A673 (cell line): ENCODE data around the gene ULK4. TPM values are rescaled to one million over a fixed set of nuclear protein-coding genes. Genes with fewer than 3 reads are reported as not detected.

Source experiments
- BruUV-seq: library from RNA; stranded (reverse); fragments of 400-500 nt; replicated peaks from 2 replicates; lab custom pipeline; 2021; lab: Mats Ljungman, UMichigan
- CTCF ChIA-PET: fragments of 300-600 bp; sonication (Branson Sonifier 250); formaldehyde crosslinking; loops from one replicate; lab custom pipeline; 2022; ENCODE audit warnings: antibody characterized with exemption; lab: Charles Lee
- POLR2A ChIA-PET: fragments of 300-600 bp; sonication (Branson Sonifier 250); formaldehyde crosslinking; loops from one replicate; lab custom pipeline; 2022; ENCODE audit warnings: antibody characterized with exemption; ENCODE audit not compliant: low non-redundant PET; lab: Charles Lee
- DNase-seq: peaks from one replicate; pipeline ENCODE4 v3.0.0-alpha.2; 2015; ENCODE audit warnings: low spot score
- H3K27ac ChIP-seq: fragments of 200-600 bp; sonication (generic); 2 replicates; pipeline ENCODE4 v1.5.1; 2016; ENCODE audit warnings: mixed run types, low read depth, mild to moderate bottlenecking, mixed read lengths, antibody characterized with exemption, low read length; ENCODE audit not compliant: poor library complexity, severe bottlenecking
- H3K27me3 ChIP-seq: fragments of 200-600 bp; sonication (generic); replicated peaks from 2 replicates; pipeline ENCODE4 v1.6.1; 2017; ENCODE audit warnings: mixed run types, low read depth, mild to moderate bottlenecking, mixed read lengths, antibody characterized with exemption, low read length; ENCODE audit not compliant: insufficient read depth, poor library complexity
- H3K36me3 ChIP-seq: fragments of 200-600 bp; sonication (generic); 2 replicates; pipeline ENCODE4 v1.6.1; 2016; ENCODE audit warnings: mixed run types, mild to moderate bottlenecking, mixed read lengths, antibody characterized with exemption, low read length; ENCODE audit not compliant: insufficient read depth, poor library complexity, severe bottlenecking
- H3K4me1 ChIP-seq: fragments of 200-600 bp; sonication (generic); 2 replicates; pipeline ENCODE4 v1.6.1; 2017; ENCODE audit warnings: mixed run types, mild to moderate bottlenecking, mixed read lengths, antibody characterized with exemption, low read length; ENCODE audit not compliant: insufficient read depth, poor library complexity, severe bottlenecking
- H3K4me3 ChIP-seq: fragments of 200-600 bp; sonication (generic); 2 replicates; pipeline ENCODE4 v1.5.1; 2016; ENCODE audit warnings: low read depth, mixed run types, mild to moderate bottlenecking, mixed read lengths, low read length; ENCODE audit not compliant: poor library complexity, severe bottlenecking
- H3K9me3 ChIP-seq: fragments of 200-600 bp; sonication (generic); 2 replicates; pipeline ENCODE4 v1.6.1; 2016; ENCODE audit warnings: mixed run types, low read depth, mild to moderate bottlenecking, mixed read lengths, antibody characterized with exemption, low read length; ENCODE audit not compliant: poor library complexity, severe bottlenecking
- EZH2 ChIP-seq: fragments of 200-600 bp; sonication (generic); IDR thresholded peaks from 2 replicates; pipeline ENCODE4 v1.6.1; 2017; ENCODE audit warnings: borderline replicate concordance, low read depth, mild to moderate bottlenecking, mixed read lengths, antibody characterized with exemption, low read length; ENCODE audit not compliant: poor library complexity, severe bottlenecking
- intact Hi-C: fragments of 100-400 bp; cut with micrococcal nuclease; formaldehyde crosslinking; loops from one replicate; pipeline ENCODE4 v1.10.0; 2022; ENCODE audit not compliant: unreplicated experiment
- total RNA-seq: library from RNA; stranded (reverse); gene quantifications from 2 replicates; pipeline ENCODE4 v1.2.3, GENCODE V29; 2021
- TF ChIP-seq, protein P1 (sequence below): fragments of 300-800, 200-600 bp; sonication (generic); conservative IDR thresholded peaks from 2 replicates; pipeline ENCODE4 v1.5.1; 2017; ENCODE audit warnings: low read depth, mild to moderate bottlenecking, antibody characterized with exemption, low read length, moderate library complexity, mixed read lengths

The ULK4 gene
- total RNA-seq, 1 experiment from 2014 or later = 7.4 TPM

DNA sequence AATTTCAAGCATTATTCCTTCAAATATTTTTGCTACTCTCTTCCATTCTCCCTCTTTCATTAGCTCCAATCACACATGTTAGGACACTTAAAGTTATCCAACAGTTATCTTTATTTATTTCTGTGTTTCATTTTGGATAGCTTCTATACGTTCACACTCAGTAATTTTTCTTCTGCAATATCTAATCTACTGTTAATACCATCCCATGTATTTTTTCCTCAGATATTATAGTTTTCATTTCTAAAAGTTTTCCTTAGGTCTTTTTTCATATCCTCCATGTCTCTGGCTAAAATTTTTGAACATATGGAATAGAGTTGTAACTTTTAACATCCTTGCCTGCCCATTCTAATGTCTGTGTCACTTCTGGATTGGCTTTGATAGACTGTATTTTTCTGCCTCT, 689.2 kb downstream of the ULK4 start:
- POLR2A ChIA-PET = no interaction called here
- H3K27me3 ChIP-seq = no peaks in the 10 kb centered on the region
- DNase-seq = no peak
- H3K4me3 ChIP-seq = no peak overlapping the region
- intact Hi-C loops = no loop called here
- no TSS peak for BruUV-seq
- H3K27ac ChIP-seq = no peak overlapping the region
- CTCF ChIA-PET = no interaction called here
- no peaks in the 10 kb centered on the region for H3K9me3 ChIP-seq
- no peak for TF ChIP-seq EZH2
- TF ChIP-seq, protein P1, sequence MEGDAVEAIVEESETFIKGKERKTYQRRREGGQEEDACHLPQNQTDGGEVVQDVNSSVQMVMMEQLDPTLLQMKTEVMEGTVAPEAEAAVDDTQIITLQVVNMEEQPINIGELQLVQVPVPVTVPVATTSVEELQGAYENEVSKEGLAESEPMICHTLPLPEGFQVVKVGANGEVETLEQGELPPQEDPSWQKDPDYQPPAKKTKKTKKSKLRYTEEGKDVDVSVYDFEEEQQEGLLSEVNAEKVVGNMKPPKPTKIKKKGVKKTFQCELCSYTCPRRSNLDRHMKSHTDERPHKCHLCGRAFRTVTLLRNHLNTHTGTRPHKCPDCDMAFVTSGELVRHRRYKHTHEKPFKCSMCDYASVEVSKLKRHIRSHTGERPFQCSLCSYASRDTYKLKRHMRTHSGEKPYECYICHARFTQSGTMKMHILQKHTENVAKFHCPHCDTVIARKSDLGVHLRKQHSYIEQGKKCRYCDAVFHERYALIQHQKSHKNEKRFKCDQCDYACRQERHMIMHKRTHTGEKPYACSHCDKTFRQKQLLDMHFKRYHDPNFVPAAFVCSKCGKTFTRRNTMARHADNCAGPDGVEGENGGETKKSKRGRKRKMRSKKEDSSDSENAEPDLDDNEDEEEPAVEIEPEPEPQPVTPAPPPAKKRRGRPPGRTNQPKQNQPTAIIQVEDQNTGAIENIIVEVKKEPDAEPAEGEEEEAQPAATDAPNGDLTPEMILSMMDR = no peak
- no peaks in the 10 kb centered on the region for H3K36me3 ChIP-seq
- H3K4me1 ChIP-seq = no peaks in the 10 kb centered on the region

DNA sequence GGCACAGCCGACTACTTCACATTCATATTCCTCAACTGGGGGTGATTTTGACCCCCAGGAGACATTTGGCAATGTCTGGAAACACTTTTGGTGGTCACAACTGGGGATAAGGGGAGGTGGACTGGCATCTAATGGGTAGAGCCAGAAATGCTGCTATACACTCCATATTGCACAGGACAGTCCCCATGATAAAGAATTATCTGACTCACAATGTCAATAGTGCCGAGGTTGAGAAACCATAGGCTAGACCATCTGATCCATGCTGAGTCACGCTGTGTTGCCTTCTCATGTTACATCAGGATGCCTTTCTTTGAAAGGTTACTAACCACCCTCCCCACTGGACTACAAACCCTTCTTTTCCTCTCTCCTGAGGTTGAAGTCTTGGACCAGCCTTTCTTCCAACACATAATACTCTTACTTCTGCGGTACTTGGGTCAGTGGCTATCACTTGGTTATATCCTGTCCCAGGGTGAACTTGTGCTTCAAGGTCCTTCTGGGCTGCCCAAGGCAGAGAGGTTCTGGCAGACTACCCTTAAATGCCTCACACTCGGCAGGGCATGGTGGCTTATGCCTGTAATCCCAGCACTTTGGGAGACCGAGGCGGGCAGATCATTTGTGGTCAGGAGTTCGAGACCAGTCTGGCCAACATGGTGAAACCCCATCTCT, 693.8 kb downstream of the ULK4 start:
- H3K4me1 ChIP-seq = no peaks in the 10 kb centered on the region
- ChIA-PET CTCF (no interaction called here), POLR2A (no interaction called here)
- TF ChIP-seq EZH2 = no peak
- TF ChIP-seq, protein P1 = no peak
- DNase-seq = no peak
- no peaks in the 10 kb centered on the region for H3K9me3 ChIP-seq
- no peak overlapping the region for H3K4me3 ChIP-seq
- intact Hi-C loops = no loop called here
- H3K27ac ChIP-seq = no peak overlapping the region
- no peaks in the 10 kb centered on the region for H3K27me3 ChIP-seq
- BruUV-seq = no TSS peak
- no peaks in the 10 kb centered on the region for H3K36me3 ChIP-seq

DNA sequence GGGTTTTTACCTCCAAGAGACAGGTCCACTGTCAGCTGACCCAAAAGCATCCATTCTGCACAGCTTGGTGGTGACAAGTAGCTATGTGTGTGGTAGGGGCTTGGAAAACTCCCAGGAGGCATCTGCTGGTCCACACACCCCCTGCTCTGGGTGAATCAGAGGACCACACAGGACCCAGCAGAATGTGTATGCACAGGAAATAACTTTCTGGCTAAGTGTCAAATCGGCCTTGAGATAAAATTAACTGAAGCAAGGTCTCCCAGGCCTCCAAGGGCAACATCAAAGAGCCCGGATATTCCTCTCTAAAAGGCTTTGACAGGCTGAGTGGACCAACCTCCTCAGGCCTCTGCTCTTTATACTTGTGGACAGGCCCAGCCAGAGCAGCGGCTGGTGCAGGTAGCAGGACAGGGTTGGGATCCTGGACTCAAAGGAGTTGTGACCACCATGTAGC, 696.1 kb downstream of the ULK4 start:
- intact Hi-C loops = no loop called here
- no peaks in the 10 kb centered on the region for H3K27me3 ChIP-seq
- H3K4me1 ChIP-seq = no peaks in the 10 kb centered on the region
- DNase-seq = no peak
- no peak overlapping the region for H3K27ac ChIP-seq
- H3K9me3 ChIP-seq = no peaks in the 10 kb centered on the region
- TF ChIP-seq, protein P1 = no peak
- no peak for TF ChIP-seq EZH2
- ChIA-PET CTCF (no interaction called here), POLR2A (no interaction called here)
- H3K4me3 ChIP-seq = no peak overlapping the region
- BruUV-seq = no TSS peak
- no peaks in the 10 kb centered on the region for H3K36me3 ChIP-seq
